Stimulated activated CD8-positive, alpha-beta memory T cell treated with anti-CD3 and anti-CD28 coated beads, Interleukin-7, amount 100 ng/mL, for 48 hours (primary cell): ENCODE data around the gene MPO.
A peak's percentile ranks its signal among the peaks of the same experiment; 100 is the strongest.

Experiments
- DNase-seq, 2 donors: peaks; one replicate each; pipeline ENCODE4 v3.0.0-alpha.2; 2020; ENCODE audit warnings: low read depth in 1 of 2; ENCODE audit errors: extremely low read depth in 1 of 2

The MPO gene

DNA sequence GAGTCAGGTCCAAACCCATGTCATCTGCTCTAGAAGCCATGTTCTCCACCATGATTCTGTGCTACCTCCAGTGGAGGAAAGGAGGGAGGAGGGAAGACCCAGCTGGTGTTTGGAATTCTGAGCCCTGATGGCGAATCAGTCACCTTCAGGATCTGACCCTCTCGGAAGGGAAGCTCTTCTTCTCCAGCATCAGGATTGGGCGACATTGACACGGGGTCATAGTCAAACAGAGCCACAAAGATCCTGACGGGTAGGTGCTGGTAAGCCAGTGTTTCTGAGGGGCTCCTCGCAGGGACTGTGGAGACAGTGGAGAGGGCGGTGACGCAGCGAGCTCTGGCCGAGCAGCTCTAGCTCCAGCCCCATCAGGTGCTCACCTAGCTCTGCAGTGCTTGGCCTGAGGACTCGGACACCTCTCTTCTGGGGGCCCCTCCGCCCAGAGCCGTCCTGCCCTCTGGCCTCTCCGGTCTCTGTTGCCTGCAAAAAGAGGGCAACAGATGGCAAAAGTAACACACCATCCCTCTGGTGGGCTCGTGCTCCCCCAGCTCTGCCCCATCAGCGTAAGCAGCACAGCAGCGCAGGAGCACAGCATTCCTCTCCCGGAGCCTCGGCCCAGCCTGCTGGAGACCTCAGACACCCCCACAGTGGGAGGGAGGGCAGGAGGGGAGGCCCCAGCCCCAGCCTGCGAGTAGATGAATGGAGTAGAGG is 26.9 kb upstream of the MPO start:
- no peak for DNase-seq

DNA sequence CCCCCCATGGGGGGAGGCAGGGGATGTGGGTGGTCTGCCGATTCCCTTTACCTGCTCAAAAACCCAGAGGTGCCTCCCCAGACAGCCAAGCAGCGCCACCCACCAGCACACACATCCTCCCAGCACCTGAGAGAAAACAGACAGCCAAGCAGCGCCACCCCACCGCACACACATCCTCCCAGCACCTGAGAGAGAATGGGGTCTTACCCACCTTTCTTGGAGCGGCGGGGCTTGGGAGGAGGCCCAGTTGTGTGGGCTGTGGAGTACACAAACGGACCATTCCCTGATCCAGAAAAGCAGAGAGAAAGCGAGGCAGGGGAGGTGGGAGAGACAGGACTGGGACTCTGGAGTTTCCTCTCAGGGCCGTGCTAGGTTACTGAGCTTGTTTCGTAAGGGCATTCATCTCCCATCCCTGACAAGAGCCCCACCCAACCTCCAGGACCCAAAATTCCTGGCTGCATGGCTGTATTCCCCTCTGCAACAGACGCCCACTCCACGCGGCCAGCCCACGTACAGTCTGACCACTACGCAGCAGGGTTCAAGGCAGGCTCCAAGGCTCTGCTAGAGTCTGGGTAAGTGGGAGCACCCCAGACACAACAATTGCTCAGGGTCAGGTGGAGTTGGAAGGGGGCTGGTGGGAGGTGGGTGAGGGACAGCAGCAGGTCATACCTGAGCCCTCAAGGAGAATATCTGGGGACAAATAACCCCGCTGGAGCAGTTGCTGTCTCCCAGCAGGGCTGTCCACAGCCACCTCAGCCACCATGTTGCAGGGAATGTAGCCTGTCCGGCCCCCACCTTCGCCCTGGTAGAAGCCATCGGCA is 25.6 kb upstream of the MPO start:
- DNase-seq, result no peak

DNA sequence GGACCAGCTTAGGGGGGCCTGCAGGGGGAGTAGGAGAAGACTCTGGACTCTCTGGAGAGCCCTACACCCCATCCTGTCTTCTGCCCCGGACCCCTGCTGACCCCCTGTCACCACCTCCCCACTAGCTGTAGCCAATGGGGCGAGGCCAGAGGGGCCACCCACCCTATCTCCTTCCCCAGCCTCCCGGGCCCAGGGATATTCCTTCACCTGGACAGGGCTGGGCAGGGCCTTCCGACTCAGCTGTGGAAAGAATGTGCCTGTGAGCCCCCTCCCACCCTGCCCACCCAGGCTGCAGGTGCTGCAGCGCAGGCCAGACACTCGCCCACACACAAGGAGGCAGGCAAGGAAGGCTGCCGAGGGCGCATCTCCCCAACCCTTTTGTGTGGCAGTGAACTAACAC is 24.9 kb upstream of the MPO start:
- DNase-seq, result no peak

DNA sequence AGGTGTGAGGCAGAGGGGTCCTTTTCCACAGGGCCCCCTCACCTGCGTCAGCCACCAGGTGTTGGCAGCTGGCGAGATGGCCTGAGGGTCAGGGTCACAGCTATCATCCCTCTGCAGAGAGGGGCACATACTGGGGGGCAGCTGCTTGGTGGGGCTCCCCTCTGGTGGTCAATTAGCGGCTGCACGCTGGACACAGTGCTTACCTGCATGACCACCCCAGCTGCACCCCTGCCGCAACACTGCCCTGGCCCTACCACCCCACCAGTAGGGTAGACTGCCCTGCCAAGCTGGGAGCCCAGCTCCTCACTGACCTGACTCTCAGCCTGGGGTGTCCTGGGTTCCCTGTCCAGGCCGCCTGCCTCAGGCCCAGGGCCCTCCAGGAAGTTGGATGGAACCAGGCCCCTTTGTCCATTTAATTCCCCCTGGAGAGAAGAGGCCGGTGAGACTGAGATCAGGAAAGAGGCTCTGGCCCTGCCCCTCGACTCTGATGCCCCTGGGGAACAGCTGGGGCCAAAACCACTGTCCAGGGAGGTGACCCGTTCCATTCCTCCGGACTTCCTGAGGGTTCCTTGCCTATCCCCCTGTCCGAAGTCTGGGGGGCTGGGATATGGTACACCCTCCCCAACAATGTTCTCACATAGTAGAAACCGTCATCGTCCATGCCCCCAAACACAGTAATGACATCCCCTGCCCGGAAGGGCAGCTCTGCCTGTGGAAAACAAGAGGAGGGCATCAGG is 24.2 kb upstream of the MPO start:
- no peak for DNase-seq

DNA sequence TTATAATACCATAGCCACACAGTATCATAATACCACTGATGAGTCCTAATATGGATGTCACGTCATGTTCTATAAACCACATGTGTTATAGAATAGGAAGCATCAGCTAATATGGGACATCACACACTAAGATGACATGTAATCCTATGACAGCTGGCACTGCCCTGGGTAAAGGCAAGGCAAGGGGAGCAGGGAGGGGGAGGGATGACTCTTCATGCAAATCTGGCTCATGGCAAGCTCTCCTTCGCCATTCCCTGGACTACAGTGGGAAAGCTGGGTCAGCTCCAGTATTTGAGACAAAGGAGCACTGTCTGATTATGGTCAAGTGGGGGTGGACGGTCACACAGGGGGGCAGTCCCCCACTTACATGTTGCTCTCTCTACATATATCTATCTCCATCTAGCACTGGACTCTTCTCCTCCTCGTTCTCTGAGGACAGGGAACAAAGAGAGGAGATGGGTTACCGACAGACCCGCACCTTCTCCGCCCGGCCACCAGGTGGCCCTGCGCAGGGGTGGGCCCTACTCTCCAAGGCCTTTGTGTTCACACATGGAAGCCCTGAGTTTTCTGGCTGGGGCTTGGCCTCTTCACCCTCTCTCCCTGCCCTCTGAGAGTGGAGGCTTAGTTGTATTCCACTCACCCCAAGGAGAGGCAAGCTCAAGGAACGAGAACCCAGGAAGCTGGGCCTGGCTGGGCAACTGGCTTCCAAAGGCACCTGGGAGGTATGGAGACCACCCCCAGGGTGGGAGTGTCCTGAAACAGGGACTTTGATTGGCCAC is 23.4 kb upstream of the MPO start:
- peak in 1 of 2 donors; percentile 31 for DNase-seq

DNA sequence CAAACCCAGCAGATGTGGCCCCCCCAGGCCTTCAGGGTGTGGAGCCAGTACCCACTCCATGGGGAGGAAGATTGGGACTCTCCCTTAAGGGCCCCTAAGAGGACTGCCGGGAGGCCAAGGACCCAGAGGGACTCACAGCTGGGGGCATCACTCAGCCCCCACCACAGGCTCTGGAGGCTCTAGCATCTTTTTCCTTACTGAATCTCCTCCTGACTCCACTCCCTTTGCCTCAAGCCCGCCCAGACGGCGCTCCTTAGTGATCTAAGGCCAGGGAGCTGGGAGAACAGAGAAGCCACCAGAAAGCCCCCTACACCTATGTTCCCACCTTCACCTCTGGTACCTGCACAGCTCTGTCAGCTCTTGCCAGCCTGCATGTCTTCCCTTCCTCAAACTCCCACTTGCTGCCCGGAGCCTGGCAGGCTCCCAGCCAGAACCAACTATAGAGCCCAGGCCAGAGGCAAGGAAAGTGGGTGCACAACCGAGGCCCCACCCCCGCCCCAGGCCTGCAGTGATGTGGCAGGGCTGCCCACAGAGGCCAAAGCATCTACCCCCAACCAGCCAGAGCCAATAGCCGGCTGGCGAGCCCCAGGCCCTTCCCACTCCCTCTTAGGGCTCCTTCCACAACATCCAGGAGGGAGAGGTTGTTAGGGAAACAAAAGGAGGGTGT is 22.3 kb upstream of the MPO start:
- no peak for DNase-seq

DNA sequence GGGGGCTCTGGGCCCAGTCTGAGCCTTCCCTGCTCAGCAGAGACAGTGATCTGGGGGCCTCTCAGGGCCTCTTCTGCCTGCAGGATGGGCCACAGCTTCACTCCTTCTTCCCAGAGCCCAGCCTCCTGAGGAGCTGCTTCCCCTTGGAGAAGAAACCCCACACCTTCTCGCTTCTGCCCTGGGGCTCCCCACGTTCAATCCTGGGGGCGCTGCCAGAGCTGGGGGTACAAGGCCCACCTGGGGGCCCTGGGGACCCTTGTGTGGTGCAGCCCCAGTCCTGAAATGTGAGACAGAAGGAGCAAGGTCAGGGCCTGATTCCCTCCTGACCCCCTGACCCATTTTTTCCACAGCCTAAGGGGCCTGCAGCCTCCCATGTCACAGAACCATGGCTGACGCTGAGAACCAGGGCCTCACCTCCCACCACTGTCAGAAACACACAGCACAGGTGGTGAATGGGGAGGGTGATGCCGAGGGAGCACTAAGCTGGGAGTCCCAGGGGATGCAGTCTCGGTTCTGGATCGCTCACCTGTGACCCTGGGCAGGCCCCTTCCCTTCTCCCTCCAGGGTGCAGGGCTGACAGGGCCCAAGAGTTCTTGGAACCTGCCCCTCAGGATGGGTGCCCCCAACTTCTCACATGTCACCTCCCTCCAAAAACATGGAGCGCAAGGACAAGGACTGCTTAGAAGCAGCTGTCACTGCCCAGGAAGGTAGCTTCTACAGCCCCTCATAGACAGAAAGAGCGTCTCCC is 21.6 kb upstream of the MPO start:
- DNase-seq, result no peak

DNA sequence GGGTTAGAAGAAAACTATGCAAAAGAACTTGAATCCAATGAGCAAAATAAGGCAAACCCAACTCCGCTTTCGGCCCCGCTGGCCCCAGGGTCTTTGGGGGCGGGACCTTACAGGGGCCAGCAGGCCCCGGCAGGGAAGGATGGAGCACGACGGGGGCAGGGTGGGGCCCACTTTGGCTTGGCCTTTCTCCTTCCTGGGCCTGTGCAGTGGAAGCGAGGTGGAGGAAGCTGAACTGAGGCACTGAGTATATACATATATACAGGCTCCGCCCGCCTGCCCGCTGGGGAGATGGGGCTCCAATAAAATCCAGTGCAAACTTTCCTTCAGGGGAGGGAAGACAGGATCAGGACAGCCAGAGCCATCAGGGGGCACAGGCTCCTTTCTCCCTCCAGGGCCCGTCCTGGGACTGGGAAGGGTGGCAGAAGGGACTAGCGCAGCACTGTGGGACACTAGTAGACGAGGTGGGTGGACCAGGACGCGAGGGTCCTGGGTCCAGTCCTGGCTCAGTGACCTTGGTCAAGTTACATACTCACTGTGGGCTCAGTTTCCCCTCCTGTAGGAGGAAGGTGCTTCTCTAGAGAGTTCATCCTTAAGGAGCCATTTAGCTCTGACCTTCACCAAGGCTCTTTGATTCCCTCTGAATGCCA is 20.9 kb upstream of the MPO start:
- no peak for DNase-seq

DNA sequence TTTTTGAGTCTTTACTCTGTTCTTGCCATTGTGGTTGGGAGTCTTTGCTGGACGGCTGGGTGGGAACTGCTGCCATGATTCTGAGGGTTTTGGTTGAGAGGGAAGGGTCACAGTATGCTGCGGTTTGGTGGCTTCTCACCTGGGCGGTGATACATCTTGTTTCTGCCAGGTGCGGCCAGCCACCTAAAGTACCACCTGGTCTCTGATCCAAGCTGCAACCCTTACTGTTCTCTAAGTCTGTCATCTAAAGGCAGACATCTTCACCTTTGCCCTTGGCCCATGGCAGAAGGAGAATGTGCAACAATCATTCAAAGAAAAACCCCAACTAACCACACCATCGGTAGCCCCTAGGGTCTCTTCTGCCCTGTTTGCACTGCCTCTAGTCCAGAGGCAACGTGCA is 19.6 kb upstream of the MPO start:
- no peak for DNase-seq

DNA sequence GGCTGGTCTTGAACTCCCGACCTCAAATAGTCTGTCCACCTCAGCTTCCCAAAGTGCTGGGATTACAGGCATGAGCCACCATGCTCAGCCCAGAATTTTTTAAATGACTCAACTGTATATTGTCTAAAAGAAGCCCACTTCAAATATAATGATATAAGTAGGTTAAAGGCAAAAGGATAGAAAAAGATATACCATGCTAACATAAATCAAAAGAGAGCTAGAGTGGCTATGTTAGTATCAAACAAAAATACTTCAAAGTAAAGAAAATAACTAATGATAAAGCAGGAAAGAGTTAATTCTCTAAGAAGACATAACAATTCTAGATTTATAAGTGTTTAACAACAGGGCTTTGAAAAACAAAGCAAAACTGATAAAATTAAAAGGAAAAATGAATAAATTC is 13.3 kb upstream of the MPO start:
- no peak for DNase-seq

DNA sequence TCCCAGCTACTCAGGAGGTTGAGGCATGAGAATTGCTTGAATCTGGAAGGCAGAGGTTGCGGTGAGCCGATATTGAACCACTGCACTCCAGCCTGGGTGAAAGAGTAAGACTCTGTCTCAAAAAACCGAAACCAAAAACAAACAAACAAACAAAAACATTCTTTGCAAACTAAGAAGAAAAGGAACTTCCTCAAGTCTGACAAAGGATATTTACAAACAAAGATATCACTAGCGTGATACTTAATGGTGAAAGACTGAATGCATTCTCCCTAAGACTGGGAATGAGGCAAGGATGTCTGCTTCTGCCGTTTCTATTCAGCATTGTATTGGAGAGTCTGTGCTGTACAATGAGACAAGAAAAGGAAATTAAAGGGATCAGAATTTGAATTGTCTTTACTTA is 10.5 kb upstream of the MPO start:
- DNase-seq, result no peak

DNA sequence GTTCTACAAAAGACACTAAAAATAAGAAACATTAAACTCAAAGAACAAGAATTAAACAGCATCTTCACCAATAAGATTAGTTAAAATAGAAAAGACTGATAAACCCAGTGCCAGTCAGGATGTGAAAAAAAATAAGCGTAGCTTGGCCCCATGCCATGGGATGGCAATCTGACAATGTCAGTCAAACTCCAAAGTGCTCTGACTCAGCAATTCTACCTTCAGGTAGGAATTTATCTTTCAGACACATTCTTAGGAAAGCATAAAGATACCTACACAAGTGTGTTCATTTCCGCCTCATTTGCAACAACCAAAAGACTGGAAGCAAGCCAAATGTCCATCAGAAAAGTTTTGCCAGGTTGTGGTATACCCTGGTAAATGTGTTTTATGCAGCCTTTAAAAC is 9.1 kb upstream of the MPO start:
- no peak for DNase-seq

DNA sequence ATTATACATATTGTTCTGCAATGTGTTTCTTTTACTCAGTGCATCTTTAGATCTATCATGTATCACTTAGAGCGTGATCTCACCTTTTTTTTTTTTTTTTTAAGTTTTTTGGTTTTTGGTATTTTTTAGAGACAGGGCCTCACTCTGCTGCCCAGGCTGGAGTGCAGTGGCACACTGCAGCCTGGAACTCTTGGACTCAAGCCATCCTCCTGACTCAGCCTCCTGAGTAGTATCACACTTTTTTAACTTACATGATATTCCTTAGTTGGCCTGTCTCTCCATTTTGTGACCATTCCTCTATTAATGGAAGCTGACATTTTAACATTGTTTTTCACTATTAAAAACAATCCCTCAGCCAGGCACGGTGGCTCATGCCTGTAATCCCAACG is 4.7 kb upstream of the MPO start:
- DNase-seq, result no peak

DNA sequence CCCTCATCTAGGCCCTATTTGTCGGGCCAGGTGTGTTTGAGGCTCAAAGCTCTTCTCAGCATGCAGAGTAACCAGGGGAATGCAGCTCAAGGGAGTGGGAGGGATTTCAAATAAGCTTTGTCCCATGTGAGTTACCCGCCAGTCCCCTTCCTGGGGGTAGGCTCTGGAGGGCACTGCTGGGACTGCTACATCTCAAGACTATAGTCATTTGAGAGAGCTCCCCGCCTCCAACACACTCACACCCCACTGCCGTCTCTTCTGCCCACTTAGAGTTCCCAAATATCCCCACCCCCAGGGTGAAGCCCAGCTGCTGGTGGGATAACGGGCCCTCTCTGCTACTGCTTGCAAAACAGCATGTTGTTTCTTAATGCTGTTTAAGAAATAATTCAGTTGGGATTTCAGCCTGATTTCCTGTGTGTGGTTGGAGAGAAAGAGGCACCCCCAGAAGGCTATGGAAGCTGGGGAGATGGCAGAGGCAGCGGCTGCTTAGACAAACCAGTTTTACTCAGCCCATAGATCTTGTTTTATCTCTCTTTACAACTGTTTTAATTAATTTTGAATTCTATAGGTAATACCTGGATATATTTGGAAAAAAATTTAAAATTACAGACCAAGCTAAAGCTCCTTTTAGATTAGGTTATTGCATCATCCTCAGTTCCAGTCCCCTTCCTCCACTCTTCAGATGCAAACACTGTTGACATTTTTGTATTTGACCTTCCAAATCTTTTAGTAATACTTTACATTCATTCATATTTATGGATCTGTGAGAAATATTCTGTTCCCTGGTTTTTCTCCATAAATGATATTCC is 4.1 kb upstream of the MPO start:
- DNase-seq, result no peak

DNA sequence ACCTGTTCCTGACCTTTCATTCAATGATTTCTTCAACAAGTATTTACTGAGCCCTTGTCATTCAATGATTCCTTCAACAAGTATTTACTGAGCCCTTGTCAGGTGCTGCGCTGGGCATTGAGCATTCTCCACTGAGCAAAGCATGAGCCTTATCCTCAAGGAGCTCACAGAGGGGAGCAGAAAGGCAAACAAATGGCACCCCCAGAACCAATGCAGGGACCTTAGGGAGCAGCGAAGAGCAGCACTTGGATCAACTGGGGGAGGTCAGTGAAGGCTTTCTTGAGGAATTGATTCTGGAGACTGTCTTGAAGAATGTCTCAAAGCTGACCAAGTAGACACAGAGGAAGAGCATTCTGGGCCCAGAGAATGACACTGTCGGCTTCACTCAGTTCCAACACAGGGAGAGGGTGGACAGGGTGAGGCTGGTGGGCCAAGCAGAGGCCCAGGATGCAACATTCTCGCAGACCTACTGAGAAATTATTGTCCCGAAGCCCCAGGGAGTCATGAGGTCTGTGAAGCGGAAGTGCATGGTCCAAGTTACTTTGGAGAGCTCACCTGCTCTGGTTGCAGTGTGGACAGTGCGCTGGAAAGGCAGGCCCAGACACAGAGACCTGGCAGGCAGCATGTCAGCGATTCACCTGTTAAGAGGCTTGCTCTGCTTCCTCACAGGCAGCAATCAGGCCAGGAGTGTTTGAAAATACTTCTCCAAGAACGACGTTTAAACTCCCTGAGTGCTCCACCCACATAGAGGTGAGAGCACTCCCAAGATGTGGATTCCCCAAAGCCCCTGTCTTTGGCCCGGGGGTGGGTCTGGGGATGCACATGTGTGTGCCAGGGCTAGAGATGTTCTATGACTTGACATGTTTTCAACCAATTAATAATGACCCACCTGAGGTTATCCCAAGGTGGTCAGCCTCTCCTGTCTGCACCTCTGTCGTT is 3.2 kb upstream of the MPO start:
- DNase-seq, result no peak

DNA sequence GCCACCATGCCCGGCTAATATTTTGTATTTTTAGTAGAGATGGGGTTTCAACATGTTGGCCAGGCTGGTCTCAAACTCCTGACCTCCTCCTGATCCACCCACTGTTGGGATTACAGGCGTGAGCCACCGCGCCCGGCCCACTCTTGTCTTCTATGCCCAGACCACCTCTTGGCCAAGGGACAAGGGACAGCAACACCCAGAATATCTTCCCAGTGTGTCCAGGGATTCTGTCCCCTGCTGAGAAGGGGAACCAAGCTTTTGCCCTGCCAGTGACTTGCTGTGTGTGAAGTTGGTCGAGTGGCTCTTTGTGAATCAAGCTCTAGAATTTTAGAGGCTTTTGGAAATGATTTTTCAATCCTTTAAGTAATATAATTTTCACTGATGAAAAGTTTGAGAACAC is 1.7 kb upstream of the MPO start:
- DNase-seq, result no peak

DNA sequence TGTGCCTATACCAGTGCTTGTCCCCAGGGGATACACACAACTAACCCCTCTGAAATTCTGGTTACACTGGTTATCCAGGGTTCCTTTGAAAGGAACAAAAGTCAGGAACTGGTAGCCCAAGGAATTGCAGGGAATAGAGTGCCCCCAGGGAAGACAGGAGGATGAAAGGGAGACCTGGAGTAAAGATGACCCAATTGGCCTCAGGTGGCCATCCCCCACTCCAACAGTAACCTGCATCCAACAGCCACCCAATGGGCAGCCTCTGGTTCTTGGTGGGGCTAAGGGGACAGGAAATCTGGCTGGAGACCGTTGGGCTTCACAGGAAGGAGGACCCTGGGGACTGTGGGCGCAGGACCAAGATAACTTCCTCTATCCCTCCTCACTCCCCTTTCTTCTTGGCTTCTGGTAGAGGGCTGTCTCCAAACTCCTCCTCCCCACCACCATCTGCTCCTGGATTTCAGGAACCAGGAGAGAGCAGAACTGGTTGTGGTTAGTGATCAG is 826 bp upstream of the MPO start:
- no peak for DNase-seq
